ENCODE results near the gene CCDC171. TPM values are rescaled to one million over a fixed set of nuclear protein-coding genes. Genes with fewer than 3 reads are reported as not detected.

The CCDC171 gene
- total and polyA plus RNA-seq, 10 of the 15 experiments (the other 5 are each of a cell fraction or from before 2014, with no cell fraction given) = 1.00 to 7.2 (median 2.8) TPM

DNA sequence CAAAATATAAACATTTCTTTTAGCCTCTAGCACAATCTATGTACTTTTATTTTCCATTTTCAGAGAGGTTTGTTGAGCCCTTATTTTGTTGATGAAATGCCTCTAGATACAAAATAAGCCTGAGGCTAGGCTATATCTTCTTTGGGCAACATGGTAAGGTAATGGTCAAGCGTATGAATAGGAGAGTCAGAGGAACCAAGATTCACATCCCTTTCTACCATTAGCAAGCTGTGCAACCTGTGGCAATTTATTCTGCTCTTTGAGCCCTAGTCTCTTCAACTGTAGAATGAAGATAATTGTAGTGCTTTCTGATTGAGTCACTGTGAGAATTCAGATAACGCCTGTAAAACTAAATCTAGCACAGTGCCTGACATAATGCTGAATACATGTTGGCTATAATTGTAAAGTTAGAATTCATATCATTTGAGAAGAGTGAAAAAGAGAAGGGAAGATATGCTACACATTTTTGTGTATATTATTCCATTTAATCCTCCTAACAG lies 412.5 kb downstream of the CCDC171 start:
- 20% methylated on average over 2 of the region's 2 CpGs for WGBS (ENCODE audit: insufficient coverage, insufficient replicate concordance, low lambda C conversion rate, missing lambda C conversion rate)
- DNase-seq (ENCODE audit: low read depth, low spot score) (no peak), FAIRE-seq (no peak), ATAC-seq (peak; percentile 35; the same call in 2 of the 3 replicates)
- in situ Hi-C loops (cut with MboI) (no loop called here), intact Hi-C loops (cut with micrococcal nuclease; ENCODE audit: unreplicated experiment) (no loop called here)
- Histone ChIP-seq H4K20me1 (ENCODE audit: control insufficient read depth, insufficient read depth) (no peaks in the 10 kb centered on the region), H3K9me3 (replicated peaks; ENCODE audit: control insufficient read depth, insufficient read depth, low read length) (no peaks in the 10 kb centered on the region), H3K27ac (ENCODE audit: control insufficient read depth, insufficient read depth) (no peak overlapping the region), H2AFZ (ENCODE audit: control insufficient read depth, low read depth, low read length) (no peak overlapping the region), H3K4me1 (ENCODE audit: control insufficient read depth, insufficient read depth, low read length) (no peaks in the 10 kb centered on the region), H3K4me3 (no peak overlapping the region), H3K36me3 (ENCODE audit: control insufficient read depth in 2 of 2, insufficient read depth in 2 of 2, low read length in 1 of 2) (no peaks in the 10 kb centered on the region), H3K4me2 (ENCODE audit: control insufficient read depth, insufficient read depth) (no peak overlapping the region), H3K9ac (ENCODE audit: control insufficient read depth, insufficient read depth, low read length) (no peak overlapping the region), H3K79me2 (ENCODE audit: control insufficient read depth, insufficient read depth, low read length) (no peaks in the 10 kb centered on the region), H3K27me3 (replicated peaks in 1 of 2; ENCODE audit: control insufficient read depth in 2 of 2, insufficient read depth in 2 of 2, low read length in 1 of 2) (no peaks in the 10 kb centered on the region)
- BruUV-seq (replicated peaks) = no TSS peak
- ChIA-PET RAD21 (ENCODE audit: unreplicated experiment) (no interaction called here), POLR2A (no interaction called here), CTCF (no interaction called here), SMC1A (ENCODE audit: uncharacterized antibody, unreplicated experiment) (no interaction called here)
- TF ChIP-seq RUNX3 (IDR thresholded peaks at IDR 0.05; ENCODE audit: low read length) = no peak
- no peak for TF ChIP-seq ETV6 (conservative IDR thresholded peaks at IDR 0.05 in 1 of 2, IDR thresholded peaks at IDR 0.05 in 1 of 2; ENCODE audit: borderline replicate concordance in 1 of 2, low read depth in 1 of 2)
- TF ChIP-seq, protein P1, sequence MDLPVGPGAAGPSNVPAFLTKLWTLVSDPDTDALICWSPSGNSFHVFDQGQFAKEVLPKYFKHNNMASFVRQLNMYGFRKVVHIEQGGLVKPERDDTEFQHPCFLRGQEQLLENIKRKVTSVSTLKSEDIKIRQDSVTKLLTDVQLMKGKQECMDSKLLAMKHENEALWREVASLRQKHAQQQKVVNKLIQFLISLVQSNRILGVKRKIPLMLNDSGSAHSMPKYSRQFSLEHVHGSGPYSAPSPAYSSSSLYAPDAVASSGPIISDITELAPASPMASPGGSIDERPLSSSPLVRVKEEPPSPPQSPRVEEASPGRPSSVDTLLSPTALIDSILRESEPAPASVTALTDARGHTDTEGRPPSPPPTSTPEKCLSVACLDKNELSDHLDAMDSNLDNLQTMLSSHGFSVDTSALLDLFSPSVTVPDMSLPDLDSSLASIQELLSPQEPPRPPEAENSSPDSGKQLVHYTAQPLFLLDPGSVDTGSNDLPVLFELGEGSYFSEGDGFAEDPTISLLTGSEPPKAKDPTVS (IDR thresholded peaks at IDR 0.05; ENCODE audit: low read depth, low read length) = no peak
- no peak for TF ChIP-seq GABPA (IDR thresholded peaks at IDR 0.05; ENCODE audit: low read depth)
- no peak for TF ChIP-seq RBBP5 (conservative IDR thresholded peaks at IDR 0.05)
- no peak for TF ChIP-seq NRF1 (conservative IDR thresholded peaks at IDR 0.05; ENCODE audit: low read depth, low read length)
- no peak for TF ChIP-seq TBL1XR1 (IDR thresholded peaks at IDR 0.05; ENCODE audit: low read depth, low read length)
- TF ChIP-seq PML (IDR thresholded peaks at IDR 0.05; ENCODE audit: low read length) = no peak
- TF ChIP-seq, protein P2, sequence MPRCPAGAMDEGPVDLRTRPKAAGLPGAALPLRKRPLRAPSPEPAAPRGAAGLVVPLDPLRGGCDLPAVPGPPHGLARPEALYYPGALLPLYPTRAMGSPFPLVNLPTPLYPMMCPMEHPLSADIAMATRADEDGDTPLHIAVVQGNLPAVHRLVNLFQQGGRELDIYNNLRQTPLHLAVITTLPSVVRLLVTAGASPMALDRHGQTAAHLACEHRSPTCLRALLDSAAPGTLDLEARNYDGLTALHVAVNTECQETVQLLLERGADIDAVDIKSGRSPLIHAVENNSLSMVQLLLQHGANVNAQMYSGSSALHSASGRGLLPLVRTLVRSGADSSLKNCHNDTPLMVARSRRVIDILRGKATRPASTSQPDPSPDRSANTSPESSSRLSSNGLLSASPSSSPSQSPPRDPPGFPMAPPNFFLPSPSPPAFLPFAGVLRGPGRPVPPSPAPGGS (IDR thresholded peaks at IDR 0.05; ENCODE audit: borderline replicate concordance, insufficient read depth, low read depth, low read length, poor library complexity, severe bottlenecking) = no peak
- TF ChIP-seq NFYA (IDR thresholded peaks at IDR 0.05; ENCODE audit: borderline replicate concordance, low read depth, low read length) = no peak
- TF ChIP-seq, protein P3, sequence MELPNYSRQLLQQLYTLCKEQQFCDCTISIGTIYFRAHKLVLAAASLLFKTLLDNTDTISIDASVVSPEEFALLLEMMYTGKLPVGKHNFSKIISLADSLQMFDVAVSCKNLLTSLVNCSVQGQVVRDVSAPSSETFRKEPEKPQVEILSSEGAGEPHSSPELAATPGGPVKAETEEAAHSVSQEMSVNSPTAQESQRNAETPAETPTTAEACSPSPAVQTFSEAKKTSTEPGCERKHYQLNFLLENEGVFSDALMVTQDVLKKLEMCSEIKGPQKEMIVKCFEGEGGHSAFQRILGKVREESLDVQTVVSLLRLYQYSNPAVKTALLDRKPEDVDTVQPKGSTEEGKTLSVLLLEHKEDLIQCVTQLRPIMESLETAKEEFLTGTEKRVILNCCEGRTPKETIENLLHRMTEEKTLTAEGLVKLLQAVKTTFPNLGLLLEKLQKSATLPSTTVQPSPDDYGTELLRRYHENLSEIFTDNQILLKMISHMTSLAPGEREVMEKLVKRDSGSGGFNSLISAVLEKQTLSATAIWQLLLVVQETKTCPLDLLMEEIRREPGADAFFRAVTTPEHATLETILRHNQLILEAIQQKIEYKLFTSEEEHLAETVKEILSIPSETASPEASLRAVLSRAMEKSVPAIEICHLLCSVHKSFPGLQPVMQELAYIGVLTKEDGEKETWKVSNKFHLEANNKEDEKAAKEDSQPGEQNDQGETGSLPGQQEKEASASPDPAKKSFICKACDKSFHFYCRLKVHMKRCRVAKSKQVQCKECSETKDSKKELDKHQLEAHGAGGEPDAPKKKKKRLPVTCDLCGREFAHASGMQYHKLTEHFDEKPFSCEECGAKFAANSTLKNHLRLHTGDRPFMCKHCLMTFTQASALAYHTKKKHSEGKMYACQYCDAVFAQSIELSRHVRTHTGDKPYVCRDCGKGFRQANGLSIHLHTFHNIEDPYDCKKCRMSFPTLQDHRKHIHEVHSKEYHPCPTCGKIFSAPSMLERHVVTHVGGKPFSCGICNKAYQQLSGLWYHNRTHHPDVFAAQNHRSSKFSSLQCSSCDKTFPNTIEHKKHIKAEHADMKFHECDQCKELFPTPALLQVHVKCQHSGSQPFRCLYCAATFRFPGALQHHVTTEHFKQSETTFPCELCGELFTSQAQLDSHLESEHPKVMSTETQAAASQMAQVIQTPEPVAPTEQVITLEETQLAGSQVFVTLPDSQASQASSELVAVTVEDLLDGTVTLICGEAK (IDR thresholded peaks at IDR 0.05; ENCODE audit: borderline replicate concordance) = no peak
- TF ChIP-seq, protein P4, sequence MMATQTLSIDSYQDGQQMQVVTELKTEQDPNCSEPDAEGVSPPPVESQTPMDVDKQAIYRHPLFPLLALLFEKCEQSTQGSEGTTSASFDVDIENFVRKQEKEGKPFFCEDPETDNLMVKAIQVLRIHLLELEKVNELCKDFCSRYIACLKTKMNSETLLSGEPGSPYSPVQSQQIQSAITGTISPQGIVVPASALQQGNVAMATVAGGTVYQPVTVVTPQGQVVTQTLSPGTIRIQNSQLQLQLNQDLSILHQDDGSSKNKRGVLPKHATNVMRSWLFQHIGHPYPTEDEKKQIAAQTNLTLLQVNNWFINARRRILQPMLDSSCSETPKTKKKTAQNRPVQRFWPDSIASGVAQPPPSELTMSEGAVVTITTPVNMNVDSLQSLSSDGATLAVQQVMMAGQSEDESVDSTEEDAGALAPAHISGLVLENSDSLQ (IDR thresholded peaks at IDR 0.05) = no peak
- TF ChIP-seq SUZ12 (IDR thresholded peaks at IDR 0.05; ENCODE audit: unreplicated experiment) = no peak
- no peak for TF ChIP-seq SP1 (IDR thresholded peaks at IDR 0.05; ENCODE audit: low read depth, low read length)
- TF ChIP-seq, protein P5, sequence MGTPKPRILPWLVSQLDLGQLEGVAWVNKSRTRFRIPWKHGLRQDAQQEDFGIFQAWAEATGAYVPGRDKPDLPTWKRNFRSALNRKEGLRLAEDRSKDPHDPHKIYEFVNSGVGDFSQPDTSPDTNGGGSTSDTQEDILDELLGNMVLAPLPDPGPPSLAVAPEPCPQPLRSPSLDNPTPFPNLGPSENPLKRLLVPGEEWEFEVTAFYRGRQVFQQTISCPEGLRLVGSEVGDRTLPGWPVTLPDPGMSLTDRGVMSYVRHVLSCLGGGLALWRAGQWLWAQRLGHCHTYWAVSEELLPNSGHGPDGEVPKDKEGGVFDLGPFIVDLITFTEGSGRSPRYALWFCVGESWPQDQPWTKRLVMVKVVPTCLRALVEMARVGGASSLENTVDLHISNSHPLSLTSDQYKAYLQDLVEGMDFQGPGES (IDR thresholded peaks at IDR 0.05) = no peak
- TF ChIP-seq NFIC (IDR thresholded peaks at IDR 0.05; ENCODE audit: low read depth, low read length) = no peak

Measured in GM12878 (cell line).